B cell (primary cell): Measurements from ENCODE around the gene CMC1. TPM values are rescaled to one million over a fixed set of nuclear protein-coding genes. Genes with fewer than 3 reads are reported as not detected.

Source experiments
- ATAC-seq: fragments of 200-7000 bp; cut with Tn5 transposase; one replicate; pipeline ENCODE4 v1.10.0; 2021; ENCODE audit warnings: low read depth, mild to moderate bottlenecking, moderate number of reproducible peaks, moderate library complexity
- CTCF ChIA-PET: fragments of 350-600 bp; sonication (Branson Sonifier 250); formaldehyde crosslinking; loops from one replicate; lab custom pipeline; 2021; ENCODE audit warnings: antibody characterized with exemption, inconsistent platforms; lab: Charles Lee
- POLR2A ChIA-PET: fragments of 350-600 bp; sonication (Branson Sonifier 250); formaldehyde crosslinking; loops from one replicate; lab custom pipeline; 2021; ENCODE audit warnings: antibody characterized with exemption; lab: Charles Lee
- DNase-seq: peaks from one replicate; pipeline ENCODE4 v3.0.0; 2013
- H2AFZ ChIP-seq: 2 replicates; pipeline ENCODE4 v1.6.1; 2012; ENCODE audit warnings: mild to moderate bottlenecking, low read depth, low read length; ENCODE audit not compliant: insufficient read depth, poor library complexity, severe bottlenecking
- H3K27ac ChIP-seq, 2 donors: 1 replicate in 1 of 2; 2 replicates in 1 of 2; pipeline ENCODE4 v1.5.1; 2012 to 2013; ENCODE audit warnings: low read length in 2 of 2, mild to moderate bottlenecking in 2 of 2, moderate library complexity in 1 of 2
- H3K27me3 ChIP-seq, 4 experiments: fragments of 200-600 bp in 1 of 4; sonication (generic) in 1 of 4; replicated peaks in 1 of 4; 1 replicate in 2 of 4; 2 replicates in 2 of 4; pipeline versions ENCODE4 v1.6.1 to v1.7.0; 2013 to 2016; ENCODE audit warnings: low read length in 3 of 4, mild to moderate bottlenecking in 2 of 4, mixed read lengths in 1 of 4, moderate library complexity in 1 of 4; ENCODE audit not compliant: insufficient read depth in 4 of 4, control insufficient read depth in 3 of 4; ENCODE audit errors: control extremely low read depth in 1 of 4
- H3K36me3 ChIP-seq, 2 experiments: replicated peaks in 1 of 2; 1 replicate in 1 of 2; 2 replicates in 1 of 2; pipeline versions ENCODE4 v1.6.1 to v1.7.1; 2013; ENCODE audit warnings: low read length in 1 of 2; ENCODE audit not compliant: insufficient read depth in 2 of 2, control insufficient read depth in 1 of 2; ENCODE audit errors: control extremely low read depth in 1 of 2, extremely low read depth in 1 of 2
- H3K4me1 ChIP-seq, 2 donors: fragments of 200-600 bp in 1 of 2; sonication (generic) in 1 of 2; 1 replicate in 1 of 2; 2 replicates in 1 of 2; pipeline versions ENCODE4 v1.5.1 to v1.6.1; 2013 to 2017; ENCODE audit warnings: low read length in 2 of 2; ENCODE audit not compliant: control insufficient read depth in 2 of 2, insufficient read depth in 2 of 2
- H3K4me2 ChIP-seq: replicated peaks from 2 replicates; pipeline ENCODE3; 2012; ENCODE audit warnings: mild to moderate bottlenecking, low read depth, low read length; ENCODE audit not compliant: poor library complexity, severe bottlenecking
- H3K4me3 ChIP-seq, 5 experiments: fragments of 200-600 bp in 1 of 5; sonication (generic) in 1 of 5; 1 replicate in 3 of 5; 2 replicates in 2 of 5; pipeline versions ENCODE4 v1.5.1 to v1.7.0; 2011 to 2016; ENCODE audit warnings: low read length in 4 of 5, mild to moderate bottlenecking in 4 of 5, low read depth in 2 of 5, control low read depth in 1 of 5, moderate library complexity in 1 of 5; ENCODE audit not compliant: insufficient read depth in 1 of 5; ENCODE audit errors: control extremely low read depth in 1 of 5, extremely low read depth in 1 of 5
- H3K79me2 ChIP-seq: fragments of 200-600 bp; sonication (generic); one replicate; pipeline ENCODE4 v1.6.0; 2016; ENCODE audit warnings: low read length; ENCODE audit not compliant: control insufficient read depth, insufficient read depth
- H3K9ac ChIP-seq: fragments of 200-600 bp; sonication (generic); 2 replicates; pipeline ENCODE4 v1.6.1; 2017; ENCODE audit warnings: mild to moderate bottlenecking, low read length, moderate library complexity
- H3K9me3 ChIP-seq, 3 donors: one replicate each; pipeline versions ENCODE4 v1.6.1 to v1.7.1; 2013; ENCODE audit warnings: low read length in 2 of 3; ENCODE audit not compliant: control insufficient read depth in 2 of 3, insufficient read depth in 1 of 3; ENCODE audit errors: control extremely low read depth in 1 of 3
- H4K20me1 ChIP-seq: 2 replicates; pipeline ENCODE4 v1.6.0; 2012; ENCODE audit warnings: mild to moderate bottlenecking, low read length; ENCODE audit not compliant: insufficient read depth, control insufficient read depth, poor library complexity, severe bottlenecking
- H3K27ac Mint-ChIP-seq: one replicate; pipeline ENCODE4 v1.8.0; 2021; ENCODE audit warnings: mixed read lengths
- H3K27me3 Mint-ChIP-seq: one replicate; pipeline ENCODE4 v1.8.0; 2021; ENCODE audit warnings: mixed read lengths
- H3K4me1 Mint-ChIP-seq: one replicate; pipeline ENCODE4 v1.8.0; 2021; ENCODE audit warnings: mixed read lengths
- H3K4me3 Mint-ChIP-seq: one replicate; pipeline ENCODE4 v1.8.0; 2021; ENCODE audit warnings: mixed read lengths
- H3K9me3 Mint-ChIP-seq: one replicate; pipeline ENCODE4 v1.8.0; 2022; ENCODE audit warnings: mixed read lengths; ENCODE audit not compliant: insufficient read depth
- EZH2 ChIP-seq: IDR thresholded peaks from 2 replicates; pipeline ENCODE4 v1.6.1; 2012; ENCODE audit warnings: borderline replicate concordance, low read depth, mild to moderate bottlenecking, moderate library complexity, low read length; ENCODE audit not compliant: insufficient read depth, poor library complexity, severe bottlenecking
- WGBS: methylation state at CpG from one replicate; pipeline ENCODE4 v1.1.5; 2013; ENCODE audit warnings: missing lambda C conversion rate; ENCODE audit not compliant: insufficient coverage; 5-methylcytosine and 5-hydroxymethylcytosine counted together
- intact Hi-C: fragments of 100-400 bp; cut with micrococcal nuclease; formaldehyde crosslinking; loops from one replicate; pipeline ENCODE4 v1.10.0; 2022
- polyA plus RNA-seq: library from polyadenylated mRNA; depleted of rRNA; stranded (reverse); fragments of >200 nt; gene quantifications from 2 replicates; pipeline ENCODE4 v1.2.3, GENCODE V29; 2012
- total RNA-seq, 2 donors: library from RNA; stranded (reverse); fragments of 120-200 nt in 1 of 2; gene quantifications; 1 replicate in 1 of 2; 2 replicates in 1 of 2; pipeline versions ENCODE4 v1.2.3 to v1.2.4, GENCODE V29; 2013 to 2022
- TF ChIP-seq, protein P1 (sequence below): fragments of 200-600 bp; IDR thresholded peaks from one replicate; pipeline ENCODE4 v1.8.0; 2022; ENCODE audit warnings: antibody characterized with exemption, mild to moderate bottlenecking

Gene CMC1
- total and polyA plus RNA-seq, 2 donors (not counting 1 experiment from before 2014, with no cell fraction given): 6.7 to 14.5 TPM

- H3K9me3 ChIP-seq: no peaks in the 10 kb centered on the region
- H3K4me2 ChIP-seq: no peak overlapping the region
- ChIA-PET CTCF (interaction anchor here (0.5 to 1.0 kb wide), 2 partner anchors 15 to 1931 kb away, joined by 3 to 4 read pairs; no protein-coding TSS in a partner anchor), POLR2A (no interaction called here)
- H4K20me1 ChIP-seq: no peaks in the 10 kb centered on the region
- H3K36me3 ChIP-seq: no peaks in the 10 kb centered on the region
- peaks cover 6 to 9% of the 10 kb centered on the region in 2 donors for H3K4me1 ChIP-seq
- intact Hi-C loops: no loop called here
- Mint-ChIP-seq H3K4me3 (no peak overlapping the region), H3K27ac (no peak overlapping the region), H3K9me3 (no peaks in the 10 kb centered on the region), H3K4me1 (peaks cover 21% of the 10 kb centered on the region), H3K27me3 (no peaks in the 10 kb centered on the region)
- no peak overlapping the region for H3K27ac ChIP-seq
- H3K79me2 ChIP-seq: peaks cover 7% of the 10 kb centered on the region
- H2AFZ ChIP-seq: no peak overlapping the region
- H3K9ac ChIP-seq: no peak overlapping the region
- no peaks in the 10 kb centered on the region for H3K27me3 ChIP-seq
- TF ChIP-seq, protein P1, sequence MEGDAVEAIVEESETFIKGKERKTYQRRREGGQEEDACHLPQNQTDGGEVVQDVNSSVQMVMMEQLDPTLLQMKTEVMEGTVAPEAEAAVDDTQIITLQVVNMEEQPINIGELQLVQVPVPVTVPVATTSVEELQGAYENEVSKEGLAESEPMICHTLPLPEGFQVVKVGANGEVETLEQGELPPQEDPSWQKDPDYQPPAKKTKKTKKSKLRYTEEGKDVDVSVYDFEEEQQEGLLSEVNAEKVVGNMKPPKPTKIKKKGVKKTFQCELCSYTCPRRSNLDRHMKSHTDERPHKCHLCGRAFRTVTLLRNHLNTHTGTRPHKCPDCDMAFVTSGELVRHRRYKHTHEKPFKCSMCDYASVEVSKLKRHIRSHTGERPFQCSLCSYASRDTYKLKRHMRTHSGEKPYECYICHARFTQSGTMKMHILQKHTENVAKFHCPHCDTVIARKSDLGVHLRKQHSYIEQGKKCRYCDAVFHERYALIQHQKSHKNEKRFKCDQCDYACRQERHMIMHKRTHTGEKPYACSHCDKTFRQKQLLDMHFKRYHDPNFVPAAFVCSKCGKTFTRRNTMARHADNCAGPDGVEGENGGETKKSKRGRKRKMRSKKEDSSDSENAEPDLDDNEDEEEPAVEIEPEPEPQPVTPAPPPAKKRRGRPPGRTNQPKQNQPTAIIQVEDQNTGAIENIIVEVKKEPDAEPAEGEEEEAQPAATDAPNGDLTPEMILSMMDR: no peak
- TF ChIP-seq EZH2: no peak
- DNase-seq (no peak), ATAC-seq (no peak)
- H3K4me3 ChIP-seq: no peak overlapping the region
These were observed 101.7 kb downstream of the CMC1 start for GRCh38 chr3:28343144-28343543.

DNA sequence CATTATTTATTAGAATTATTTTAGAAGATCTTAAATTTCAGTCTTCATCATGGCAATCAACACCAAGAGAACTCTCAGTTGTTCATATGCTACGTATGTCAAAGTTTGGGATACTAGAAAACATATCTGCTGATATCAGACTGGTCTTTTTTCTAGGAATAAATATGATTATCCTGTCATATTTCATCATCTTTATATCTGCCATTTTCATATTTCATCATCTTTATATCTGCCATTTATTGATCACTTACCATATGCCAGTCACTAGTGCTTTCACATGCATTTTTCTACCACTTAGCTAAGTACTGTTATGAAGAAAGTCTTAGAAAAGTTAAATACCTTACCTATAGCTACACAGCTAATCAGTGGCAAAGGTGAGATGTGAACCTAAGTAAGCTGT, 104.3 kb downstream of the CMC1 start:
- ChIA-PET CTCF (no interaction called here), POLR2A (no interaction called here)
- no CpG with 5 or more reads among the region's 1 CpG for WGBS
- peaks cover 31% of the 10 kb centered on the region for H3K79me2 ChIP-seq
- DNase-seq (no peak), ATAC-seq (no peak)
- no peaks in the 10 kb centered on the region for H3K36me3 ChIP-seq
- no peak overlapping the region for H2AFZ ChIP-seq
- no peaks in the 10 kb centered on the region for H3K27me3 ChIP-seq
- H3K9ac ChIP-seq: no peak overlapping the region
- H3K4me1 ChIP-seq: peaks cover 14 to 15% of the 10 kb centered on the region in 2 donors
- H3K4me2 ChIP-seq: no peak overlapping the region
- no peaks in the 10 kb centered on the region for H3K27me3 Mint-ChIP-seq
- H3K27ac Mint-ChIP-seq: no peak overlapping the region
- no peak overlapping the region for H3K4me3 ChIP-seq
- no peaks in the 10 kb centered on the region for H3K9me3 ChIP-seq
- H3K4me3 Mint-ChIP-seq: no peak overlapping the region
- intact Hi-C loops: no loop called here
- H3K4me1 Mint-ChIP-seq: peaks cover 33% of the 10 kb centered on the region
- no peak overlapping the region for H3K27ac ChIP-seq
- H4K20me1 ChIP-seq: no peaks in the 10 kb centered on the region
- H3K9me3 Mint-ChIP-seq: no peaks in the 10 kb centered on the region
- TF ChIP-seq EZH2: no peak
- TF ChIP-seq, protein P1: no peak
